ENCODE data around the gene GNAT2. TPM values are rescaled to one million over a fixed set of nuclear protein-coding genes. Genes with fewer than 3 reads are reported as not detected.

The GNAT2 gene
- total RNA-seq, 2 experiments from 2014 or later, result not detected

DNA sequence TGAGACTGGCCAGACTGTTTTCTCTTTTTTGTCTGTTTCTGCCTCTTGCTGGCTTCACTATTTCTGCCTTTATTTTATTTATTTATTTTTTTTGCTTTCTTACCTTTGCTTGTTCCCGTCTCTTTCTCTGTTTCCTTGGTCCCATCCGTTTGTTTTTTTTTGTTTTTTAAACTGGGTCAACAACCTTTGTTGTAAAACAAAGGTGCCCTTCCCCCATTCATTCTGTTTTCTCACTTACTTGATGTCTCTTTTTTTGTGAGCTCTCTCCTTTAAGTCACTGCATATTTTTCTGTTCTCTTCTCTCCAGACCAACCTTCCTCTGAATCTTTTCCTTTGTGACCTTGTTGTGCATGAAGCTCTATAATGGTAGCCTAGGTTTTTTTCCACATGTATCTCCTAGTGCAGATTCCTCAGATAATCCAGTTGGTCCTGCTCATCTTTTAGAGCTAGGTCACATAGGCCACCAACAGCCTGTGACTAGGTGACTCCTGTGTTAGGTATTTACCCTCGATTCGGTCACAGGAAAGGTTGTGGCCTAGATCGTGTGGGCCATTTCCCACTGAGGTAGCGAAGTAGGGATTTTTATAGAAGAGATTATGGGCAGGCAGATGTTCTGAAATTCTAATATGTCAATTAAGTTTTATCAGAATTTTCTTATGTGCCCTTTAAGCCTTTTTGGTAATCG lies 55.1 kb downstream of the GNAT2 start:
- no peaks in the 10 kb centered on the region for H3K36me3 Mint-ChIP-seq (ENCODE audit: low read depth)
- Histone ChIP-seq H3K9me3 (ENCODE audit: control insufficient read depth in 1 of 2, insufficient read depth in 1 of 2, low read length in 2 of 2) (no peaks in the 10 kb centered on the region), H3K4me1 (ENCODE audit: insufficient read depth, low read length) (peaks cover 25% of the 10 kb centered on the region), H3K4me3 (ENCODE audit: low read length) (no peak overlapping the region), H3K27ac (ENCODE audit: low read depth in 1 of 2, low read length in 2 of 2) (no peak overlapping the region), H3K27me3 (ENCODE audit: control insufficient read depth in 1 of 2, insufficient read depth in 2 of 2, low read length in 2 of 2) (no peaks in the 10 kb centered on the region), H3K36me3 (ENCODE audit: insufficient read depth, low read length) (peaks cover 2% of the 10 kb centered on the region)
- no peak overlapping the region for H3K27ac Mint-ChIP-seq
- ChIA-PET CTCF (interaction anchor here (1.6 kb wide), 1 partner anchor 76 kb away, joined by 3 read pairs; no protein-coding TSS in a partner anchor), POLR2A (interaction anchor here (0.7 to 1.4 kb wide), 2 partner anchors 16 to 775 kb away, joined by 3 to 4 read pairs; partner anchors contain the start of genes GNAI3 and RBM15)
- intact Hi-C loops (cut with DNase I, micrococcal nuclease), result no loop called here
- H3K27me3 Mint-ChIP-seq, result no peaks in the 10 kb centered on the region
- no peaks in the 10 kb centered on the region for H3K9me3 Mint-ChIP-seq
- ATAC-seq (ENCODE audit: poor library complexity) (no peak), DNase-seq (no peak)
- TF ChIP-seq, protein P1, sequence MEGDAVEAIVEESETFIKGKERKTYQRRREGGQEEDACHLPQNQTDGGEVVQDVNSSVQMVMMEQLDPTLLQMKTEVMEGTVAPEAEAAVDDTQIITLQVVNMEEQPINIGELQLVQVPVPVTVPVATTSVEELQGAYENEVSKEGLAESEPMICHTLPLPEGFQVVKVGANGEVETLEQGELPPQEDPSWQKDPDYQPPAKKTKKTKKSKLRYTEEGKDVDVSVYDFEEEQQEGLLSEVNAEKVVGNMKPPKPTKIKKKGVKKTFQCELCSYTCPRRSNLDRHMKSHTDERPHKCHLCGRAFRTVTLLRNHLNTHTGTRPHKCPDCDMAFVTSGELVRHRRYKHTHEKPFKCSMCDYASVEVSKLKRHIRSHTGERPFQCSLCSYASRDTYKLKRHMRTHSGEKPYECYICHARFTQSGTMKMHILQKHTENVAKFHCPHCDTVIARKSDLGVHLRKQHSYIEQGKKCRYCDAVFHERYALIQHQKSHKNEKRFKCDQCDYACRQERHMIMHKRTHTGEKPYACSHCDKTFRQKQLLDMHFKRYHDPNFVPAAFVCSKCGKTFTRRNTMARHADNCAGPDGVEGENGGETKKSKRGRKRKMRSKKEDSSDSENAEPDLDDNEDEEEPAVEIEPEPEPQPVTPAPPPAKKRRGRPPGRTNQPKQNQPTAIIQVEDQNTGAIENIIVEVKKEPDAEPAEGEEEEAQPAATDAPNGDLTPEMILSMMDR (IDR thresholded peaks at IDR 0.05), result no peak
- peaks cover 64% of the 10 kb centered on the region for H3K4me1 Mint-ChIP-seq (ENCODE audit: low read depth)
- no peak overlapping the region for H3K4me3 Mint-ChIP-seq

DNA sequence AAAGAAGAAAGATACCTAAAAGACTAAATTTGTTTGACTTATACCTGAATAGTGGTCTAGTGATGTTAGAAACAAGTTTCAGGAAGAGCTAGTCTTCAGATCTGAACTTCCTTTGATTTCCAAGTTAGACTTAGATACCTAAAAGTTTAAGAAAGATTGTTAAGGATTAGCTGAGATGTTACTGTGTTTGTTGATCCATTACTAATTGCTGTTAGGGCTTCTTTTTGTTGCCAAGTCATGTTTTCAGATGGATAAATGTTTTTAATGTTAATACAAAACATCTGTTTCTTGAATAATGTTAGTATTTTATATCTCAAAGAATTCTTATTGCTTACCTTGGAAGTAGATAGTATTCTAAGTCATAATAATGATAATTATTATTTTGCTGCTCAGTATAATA lies 59.4 kb downstream of the GNAT2 start:
- H3K4me3 ChIP-seq (ENCODE audit: low read length), result no peak overlapping the region
- intact Hi-C loops (cut with DNase I, micrococcal nuclease), result no loop called here
- H3K4me3 Mint-ChIP-seq, result peak overlapping the region; percentile 54
- peaks cover 25% of the 10 kb centered on the region for H3K4me1 ChIP-seq (ENCODE audit: insufficient read depth, low read length)
- ATAC-seq (ENCODE audit: poor library complexity), result no peak
- H3K36me3 Mint-ChIP-seq (ENCODE audit: low read depth), result peaks cover 8% of the 10 kb centered on the region
- H3K9me3 ChIP-seq (ENCODE audit: control insufficient read depth in 1 of 2, insufficient read depth in 1 of 2, low read length in 2 of 2), result no peaks in the 10 kb centered on the region
- no peaks in the 10 kb centered on the region for H3K9me3 Mint-ChIP-seq
- no peaks in the 10 kb centered on the region for H3K27me3 ChIP-seq (ENCODE audit: control insufficient read depth in 1 of 2, insufficient read depth in 2 of 2, low read length in 2 of 2)
- ChIA-PET CTCF (interaction anchor here (1.2 to 1.4 kb wide), 3 partner anchors 55 to 447 kb away, joined by 3 to 4 read pairs (median 3); a partner anchor contains a TSS), POLR2A (interaction anchor here (1.4 to 2.8 kb wide), 4 partner anchors 11 to 59 kb away, joined by 3 to 26 read pairs (median 6); partner anchors contain the start of genes AMPD2, GNAI3 and GNAT2)
- H3K27ac ChIP-seq (ENCODE audit: low read depth in 1 of 2, low read length in 2 of 2), result no peak overlapping the region
- H3K27ac Mint-ChIP-seq, result peak overlapping the region; percentile 8
- peaks cover 90% of the 10 kb centered on the region for H3K4me1 Mint-ChIP-seq (ENCODE audit: low read depth)
- H3K36me3 ChIP-seq (ENCODE audit: insufficient read depth, low read length), result peaks cover 7% of the 10 kb centered on the region
- H3K27me3 Mint-ChIP-seq, result no peaks in the 10 kb centered on the region
- DNase-seq, result no peak
- TF ChIP-seq, protein P1 (IDR thresholded peaks at IDR 0.05), result no peak

DNA sequence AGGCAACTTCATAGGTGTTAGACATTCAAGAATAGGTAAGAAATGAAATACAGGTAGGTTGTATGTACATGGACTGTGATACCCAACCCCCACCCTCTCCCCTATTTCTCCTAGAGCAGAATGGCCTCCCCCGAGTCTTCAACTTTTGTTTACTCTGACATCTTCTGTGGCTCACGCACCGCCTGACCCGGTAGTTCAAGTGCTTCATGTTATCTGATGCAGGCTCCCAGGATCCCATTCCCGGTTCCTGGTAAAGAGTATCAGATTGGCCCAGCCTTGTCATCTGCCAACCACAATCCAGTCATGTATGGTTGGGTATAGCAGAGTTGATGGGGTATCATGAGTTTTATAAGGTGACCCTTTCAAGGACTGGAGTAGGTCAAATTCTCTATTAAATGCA lies 61.9 kb downstream of the GNAT2 start:
- Mint-ChIP-seq H3K27ac (no peak overlapping the region), H3K4me1 (ENCODE audit: low read depth) (peaks cover 89% of the 10 kb centered on the region), H3K36me3 (ENCODE audit: low read depth) (peaks cover 8% of the 10 kb centered on the region), H3K4me3 (no peak overlapping the region), H3K27me3 (no peaks in the 10 kb centered on the region), H3K9me3 (no peaks in the 10 kb centered on the region)
- ChIA-PET CTCF (no interaction called here), POLR2A (interaction anchor here (2.8 kb wide), 1 partner anchor 9 kb away, joined by 26 read pairs; the partner anchor contains the start of gene GNAI3)
- TF ChIP-seq, protein P1 (IDR thresholded peaks at IDR 0.05), result no peak
- Histone ChIP-seq H3K27me3 (ENCODE audit: control insufficient read depth in 1 of 2, insufficient read depth in 2 of 2, low read length in 2 of 2) (no peaks in the 10 kb centered on the region), H3K4me1 (ENCODE audit: insufficient read depth, low read length) (peaks cover 19% of the 10 kb centered on the region), H3K36me3 (ENCODE audit: insufficient read depth, low read length) (peaks cover 7% of the 10 kb centered on the region), H3K4me3 (ENCODE audit: low read length) (no peak overlapping the region), H3K27ac (ENCODE audit: low read depth in 1 of 2, low read length in 2 of 2) (no peak overlapping the region), H3K9me3 (ENCODE audit: control insufficient read depth in 1 of 2, insufficient read depth in 1 of 2, low read length in 2 of 2) (no peaks in the 10 kb centered on the region)
- intact Hi-C loops (cut with DNase I, micrococcal nuclease), result no loop called here
- ATAC-seq (ENCODE audit: poor library complexity) (no peak), DNase-seq (no peak)
